ENCODE measurements around the gene PAK4. TPM values are rescaled to one million over a fixed set of nuclear protein-coding genes. Genes with fewer than 3 reads are reported as not detected.

Gene PAK4
- 13.7 and 19.0 TPM in 2 replicates for total RNA-seq

DNA sequence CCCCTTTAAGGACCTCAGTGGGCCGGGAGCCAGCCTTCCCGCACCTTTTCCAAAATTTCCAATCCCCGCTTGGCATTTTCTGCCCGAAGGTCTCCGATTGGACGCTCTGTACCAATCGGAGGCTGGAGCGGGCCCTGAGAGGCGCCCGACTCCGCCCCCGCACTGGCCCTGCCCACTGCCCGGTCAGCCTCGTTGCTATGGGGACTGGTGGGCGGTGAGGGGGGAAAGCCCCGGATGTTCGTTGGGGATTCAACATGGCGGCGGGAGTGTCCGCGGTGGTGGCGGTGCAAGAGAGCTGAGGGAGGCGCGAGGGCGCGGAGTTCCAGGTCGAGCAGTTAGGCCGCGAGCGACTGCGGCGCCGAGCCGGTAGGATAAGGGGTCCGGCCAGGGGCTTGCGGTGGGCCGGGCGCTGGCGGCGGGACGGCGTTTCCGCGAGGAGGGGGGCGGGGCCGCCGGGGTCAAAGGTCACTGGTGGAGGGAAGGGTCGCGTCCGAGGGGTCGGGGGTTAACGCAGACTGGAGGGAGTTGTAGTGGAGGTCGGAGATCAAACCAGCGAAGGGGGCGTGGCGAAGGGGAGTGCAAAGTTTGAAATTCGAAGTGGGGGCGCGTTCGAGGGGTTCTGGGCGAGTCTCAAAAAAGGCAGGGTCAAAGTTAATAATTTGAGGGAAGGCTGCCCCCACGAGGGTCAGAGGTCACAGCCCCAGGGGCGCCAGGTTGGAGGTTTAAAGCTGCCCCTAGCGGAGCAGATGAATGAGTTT is at the start of gene PAK4:
Gene PAK4 (plus strand): TSS at position 233 of the 758 bp plus-strand sequence. CDS start 43,768 bp downstream, outside the sequence.

GRCh38 chr19:39083983-39084731 is 41.4 kb upstream of the PAK4 start, which contains the start of gene ACP7:
ACP7 (plus strand) TSS chr19:39084368; CDS start chr19:39085270, 902 bp downstream.

GRCh38 chr19:39196860-39197562 is 71.4 kb downstream of the PAK4 start, which contains the start of gene NCCRP1:
NCCRP1 (plus strand) TSS chr19:39196964; CDS start chr19:39196983, 19 bp downstream.

DNA sequence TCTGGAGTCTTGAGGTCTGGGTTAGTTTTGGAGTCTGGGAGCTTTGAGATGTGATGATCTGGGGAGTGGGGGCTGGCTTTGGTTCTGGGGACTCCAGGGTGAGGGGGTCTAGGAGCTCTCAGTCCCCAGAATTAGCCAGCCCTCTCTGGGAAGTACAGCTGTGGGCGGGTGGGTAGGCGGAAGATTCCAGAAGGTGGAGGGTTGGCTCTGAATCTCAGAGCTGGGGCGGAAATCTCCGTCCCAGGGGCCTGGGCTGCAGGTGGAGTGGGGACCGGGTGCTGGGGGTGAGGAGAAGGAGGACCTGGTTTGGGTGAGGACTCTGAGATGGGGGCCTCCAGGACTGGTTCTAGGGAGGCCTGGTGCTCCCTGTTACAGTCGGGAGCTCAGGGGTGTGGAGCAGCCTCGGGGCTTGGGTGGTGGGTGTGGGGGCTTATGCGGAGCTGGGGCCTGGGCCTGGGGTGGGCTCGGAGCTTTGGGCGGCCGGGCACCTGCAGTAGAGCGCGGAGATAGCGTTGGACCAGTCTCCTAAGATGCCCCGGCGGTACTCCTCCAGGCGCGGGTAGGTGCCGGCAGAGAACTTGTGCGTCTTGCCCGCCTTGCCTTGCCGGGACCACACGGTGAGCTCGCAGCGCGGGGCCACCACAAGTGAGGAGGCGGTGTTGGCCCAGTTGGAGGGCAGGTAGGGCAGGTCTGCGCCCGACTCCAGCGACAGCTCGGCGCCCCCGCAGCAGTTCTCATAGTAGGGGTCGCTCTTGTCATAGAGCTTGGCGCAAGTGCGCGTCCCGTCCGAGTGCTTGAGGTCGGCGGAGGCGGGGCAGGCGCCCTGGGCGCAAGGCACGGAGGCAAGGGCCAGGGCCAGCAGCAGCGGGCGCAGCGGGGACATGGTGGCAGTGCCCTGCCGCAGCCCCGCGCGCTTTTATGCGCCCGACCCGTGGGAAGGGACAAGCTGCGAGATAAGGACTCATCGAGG is 78.1 kb downstream of the PAK4 start, which contains the start of gene SYCN:
Gene SYCN (minus strand): TSS at position 892 of the 970 bp plus-strand sequence. CDS start 9 bp downstream, at position 883.

Other genes starting within 250 kb of the PAK4 start
- 8.0 and 12.7 TPM in 2 replicates for gene RINL, start 247.5 kb upstream of the PAK4 start, total RNA-seq
- 57.9 and 64.1 TPM in 2 replicates for gene SIRT2, start 226.2 kb upstream of the PAK4 start, total RNA-seq
- 16.5 and 17.9 TPM in 2 replicates for gene NFKBIB, start 225.8 kb upstream of the PAK4 start, total RNA-seq
- gene CCER2, start 213.6 kb upstream of the PAK4 start, total RNA-seq: not detected in 2 replicates
- gene SARS2, start 195.0 kb upstream of the PAK4 start, total RNA-seq: 14.1 and 24.6 TPM in 2 replicates
- gene MRPS12, start 194.8 kb upstream of the PAK4 start, total RNA-seq: 32.4 and 39.1 TPM in 2 replicates
- 13.8 and 24.1 TPM in 2 replicates for gene FBXO17, start 150.0 kb upstream of the PAK4 start, total RNA-seq
- gene FBXO27, start 93.2 kb upstream of the PAK4 start, total RNA-seq: 1.7 and 2.4 TPM in 2 replicates
- 0.07 and 0.27 TPM in 2 replicates for gene ACP7, start 41.4 kb upstream of the PAK4 start, total RNA-seq
- gene NCCRP1, start 71.2 kb downstream of the PAK4 start, total RNA-seq: not detected in 2 replicates
- not detected in 2 replicates for gene SYCN, start 78.5 kb downstream of the PAK4 start, total RNA-seq
- not detected in 2 replicates for gene IFNL3, start 119.2 kb downstream of the PAK4 start, total RNA-seq
- gene IFNL4, start 123.1 kb downstream of the PAK4 start, total RNA-seq: not detected in 2 replicates
- gene IFNL2, start 142.6 kb downstream of the PAK4 start, total RNA-seq: not detected in 2 replicates
- gene IFNL1, start 170.6 kb downstream of the PAK4 start, total RNA-seq: not detected in 2 replicates
- gene LRFN1, start 195.1 kb downstream of the PAK4 start, total RNA-seq: 0.27 and 0.43 TPM in 2 replicates
- gene GMFG, start 210.3 kb downstream of the PAK4 start, total RNA-seq: 23.1 and 41.3 TPM in 2 replicates
- 36.8 and 59.8 TPM in 2 replicates for gene SAMD4B, start 216.6 kb downstream of the PAK4 start, total RNA-seq

Measured in thoracic aorta endothelial cell (primary cell).